Smooth muscle cell of the coronary artery (primary cell): ENCODE data around the gene LRRC46. TPM values are rescaled to one million over a fixed set of nuclear protein-coding genes. Genes with fewer than 3 reads are reported as not detected.

Experiments used
- total RNA-seq: library from RNA; depleted of rRNA; stranded (reverse); fragments of >200 nt; gene quantifications from 2 replicates; pipeline ENCODE4 v1.2.3, GENCODE V29; 2014; ENCODE audit warnings: low replicate concordance

LRRC46 gene, protein sequence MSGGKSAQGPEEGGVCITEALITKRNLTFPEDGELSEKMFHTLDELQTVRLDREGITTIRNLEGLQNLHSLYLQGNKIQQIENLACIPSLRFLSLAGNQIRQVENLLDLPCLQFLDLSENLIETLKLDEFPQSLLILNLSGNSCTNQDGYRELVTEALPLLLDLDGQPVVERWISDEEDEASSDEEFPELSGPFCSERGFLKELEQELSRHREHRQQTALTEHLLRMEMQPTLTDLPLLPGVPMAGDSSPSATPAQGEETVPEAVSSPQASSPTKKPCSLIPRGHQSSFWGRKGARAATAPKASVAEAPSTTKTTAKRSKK
- total RNA-seq: 0.08 TPM in 1 of 2 replicates, not detected in the other

DNA sequence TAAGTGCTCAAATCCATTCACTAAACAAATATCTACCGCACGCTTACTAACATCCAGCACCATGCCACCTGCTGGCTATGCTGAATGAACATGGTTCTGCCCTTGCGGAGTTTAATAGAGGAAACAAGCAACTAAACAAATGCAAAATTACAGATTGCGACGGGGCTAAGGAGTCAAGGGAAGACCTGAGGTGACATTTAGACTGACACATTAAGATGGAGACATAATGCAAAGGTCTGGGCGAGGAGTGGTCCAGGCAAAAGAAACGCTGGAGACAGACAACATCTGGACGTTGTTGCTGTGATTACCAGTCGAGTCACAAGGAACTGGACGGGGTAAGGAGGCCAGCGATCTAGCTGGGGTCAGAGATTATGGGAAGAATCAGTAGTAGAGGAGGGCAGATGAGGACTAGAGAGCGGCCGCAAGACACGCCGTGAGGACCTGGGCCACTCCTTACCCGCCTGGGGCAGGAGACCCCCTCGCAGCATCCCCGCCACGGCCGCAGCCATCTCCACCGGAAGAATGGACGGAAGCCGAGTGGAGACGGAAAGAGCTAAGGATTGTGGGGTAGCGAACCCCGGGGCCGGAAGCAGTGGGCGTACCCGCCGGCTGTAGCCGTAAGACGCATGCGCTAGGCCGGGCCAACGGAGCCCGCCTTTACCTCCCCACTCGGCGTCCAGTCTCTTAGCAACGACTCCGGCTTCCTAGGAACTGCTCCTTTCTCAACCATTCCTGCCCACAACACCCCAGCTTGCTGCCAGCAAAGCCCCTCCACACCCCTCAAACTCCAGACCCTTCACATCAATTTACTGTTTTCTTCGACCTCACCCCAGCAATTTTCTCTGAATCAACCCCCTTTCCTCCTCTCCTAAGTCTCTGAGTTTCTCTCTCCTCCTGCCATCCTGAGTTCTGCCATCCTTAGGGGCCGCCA, at the start of gene LRRC46, which contains the start of gene MRPL10:
Gene LRRC46 (plus strand): TSS at position 668 of the 931 bp plus-strand sequence. CDS start 320 bp downstream, outside the sequence.
Gene MRPL10 (minus strand): TSS at position 539 of the 931 bp plus-strand sequence. CDS start 30 bp downstream, at position 509.

DNA sequence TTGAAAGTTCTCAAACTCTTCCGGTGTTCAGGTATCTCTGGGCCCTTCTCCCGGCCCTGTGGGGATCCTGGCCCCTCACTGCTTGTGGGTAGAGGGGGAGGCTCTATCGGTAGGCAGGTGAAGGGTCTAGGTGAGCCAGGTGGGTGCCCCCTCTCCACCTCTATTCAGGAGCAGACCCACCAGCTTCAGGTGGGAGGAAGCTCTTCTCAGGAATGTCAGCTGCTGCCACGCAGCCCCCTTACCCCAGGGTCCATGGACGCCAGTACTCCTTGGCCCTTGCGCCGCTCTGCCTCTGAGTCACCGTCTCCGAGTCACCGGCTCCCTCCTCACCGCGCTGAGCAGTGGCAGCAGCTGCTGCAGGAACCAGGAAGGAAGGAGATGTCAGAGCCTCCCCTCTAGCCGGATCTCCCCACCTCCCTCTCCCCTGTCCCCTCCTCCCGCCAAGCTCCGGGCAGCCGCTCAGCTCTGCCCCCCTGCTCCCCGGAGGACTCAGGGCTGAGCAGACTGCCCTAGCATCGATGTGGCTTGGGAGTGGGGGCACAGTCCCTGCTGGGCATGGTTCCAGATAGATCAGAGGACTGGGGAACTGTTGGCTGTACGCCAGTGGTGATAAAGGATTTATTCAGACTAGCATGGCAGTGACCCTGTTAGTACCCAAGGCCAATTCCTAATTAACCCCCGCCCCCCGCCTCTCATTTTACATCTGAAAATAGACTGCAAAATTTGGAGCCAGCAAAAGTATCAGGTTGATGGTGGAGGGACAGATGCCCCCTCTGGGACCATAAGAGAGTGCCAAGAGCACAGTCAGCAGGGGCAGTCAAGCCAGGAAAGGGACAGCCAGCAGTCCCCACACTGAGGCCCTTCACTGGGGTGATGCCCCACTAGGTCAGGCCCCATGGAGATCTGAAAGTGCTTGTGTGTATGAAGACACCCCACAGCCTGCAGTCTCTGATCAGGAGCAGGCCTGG, 9.8 kb upstream of the LRRC46 start, which contains the start of gene OSBPL7:
Gene OSBPL7 (minus strand): TSS at position 371 of the 968 bp plus-strand sequence. CDS start 1,516 bp downstream, outside the sequence.

DNA sequence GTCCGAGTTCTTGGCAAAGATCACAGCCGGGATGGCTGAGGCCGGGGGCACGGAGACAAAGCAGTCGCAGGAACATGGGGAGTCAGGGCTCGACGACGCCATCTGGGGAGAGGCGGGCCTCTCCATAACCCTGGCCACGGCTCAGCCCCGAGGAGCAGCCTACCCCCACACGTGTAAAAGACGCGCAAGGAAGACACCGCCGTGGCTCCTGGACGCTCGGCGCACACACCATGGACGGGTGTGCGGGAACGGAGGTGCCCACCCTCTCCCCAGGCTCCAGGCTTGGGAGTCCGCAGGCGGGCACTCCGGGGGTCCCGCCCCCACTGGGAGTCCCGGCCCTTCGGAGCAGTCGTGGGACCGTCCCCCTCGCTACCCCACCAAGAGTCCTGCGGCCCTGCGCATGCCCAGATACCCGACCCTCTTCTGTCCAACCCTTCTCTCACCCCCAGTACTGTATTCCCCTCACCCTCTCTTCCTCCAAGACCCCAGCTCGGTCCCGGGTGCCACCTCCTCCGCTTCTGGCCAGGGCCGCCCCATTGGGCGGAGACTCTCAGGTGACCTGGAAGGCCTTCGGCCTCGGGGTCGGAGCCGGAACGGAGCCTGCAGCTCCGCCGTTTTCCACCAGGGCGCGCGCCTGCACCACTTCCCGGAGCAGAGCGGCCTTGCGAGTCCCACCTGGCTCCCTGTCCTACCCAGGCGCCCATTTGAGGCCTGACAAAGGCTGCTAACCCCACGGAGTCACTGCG, 9.4 kb downstream of the LRRC46 start, which contains the start of gene SCRN2:
Gene SCRN2 (minus strand): TSS at position 532 of the 746 bp plus-strand sequence. CDS start 430 bp downstream, at position 102.

GRCh38 chr17:47850692-47851573, 19.5 kb downstream of the LRRC46 start, which contains the start of gene SP6:
Gene SP6, minus strand, starts transcription at chr17:47851163. Its CDS starts 2,734 bp downstream, at chr17:47848429.

Other genes starting within 250 kb of the LRRC46 start
- 187 and 246 TPM in 2 replicates for gene KPNB1, start 181.8 kb upstream of the LRRC46 start, total RNA-seq
- 4.6 and 5.5 TPM in 2 replicates for gene TBKBP1, start 137.5 kb upstream of the LRRC46 start, total RNA-seq
- gene TBX21, start 98.4 kb upstream of the LRRC46 start, total RNA-seq: not detected in 2 replicates
- gene OSBPL7, start 9.9 kb upstream of the LRRC46 start, total RNA-seq: 7.3 and 10.1 TPM in 2 replicates
- 16.1 and 21.3 TPM in 2 replicates for gene MRPL10, start 129 bp upstream of the LRRC46 start, total RNA-seq
- 44.1 and 47.4 TPM in 2 replicates for gene SCRN2, start 9.6 kb downstream of the LRRC46 start, total RNA-seq
- 0.08 and 0.12 TPM in 2 replicates for gene SP6, start 19.5 kb downstream of the LRRC46 start, total RNA-seq
- 0.23 and 0.35 TPM in 2 replicates for gene SP2, start 64.6 kb downstream of the LRRC46 start, total RNA-seq
- gene PNPO, start 109.9 kb downstream of the LRRC46 start, total RNA-seq: 20.4 and 34.2 TPM in 2 replicates
- not detected in 2 replicates for gene PRR15L, start 126.2 kb downstream of the LRRC46 start, total RNA-seq
- 83.0 and 117 TPM in 2 replicates for gene CDK5RAP3, start 139.4 kb downstream of the LRRC46 start, total RNA-seq
- gene COPZ2, start 206.1 kb downstream of the LRRC46 start, total RNA-seq: 89.7 and 130 TPM in 2 replicates
- 81.2 and 192 TPM in 2 replicates for gene NFE2L1, start 216.7 kb downstream of the LRRC46 start, total RNA-seq